NCI-H1105 treated with DMSO at 0.1 percent for 48 hours (cell line): ENCODE data around the gene HNF4A.

ENCODE experiments used
- DNase-seq: peaks from one replicate; lab custom pipeline; 2025; lab: John Stamatoyannopoulos, UW

Gene HNF4A

DNA sequence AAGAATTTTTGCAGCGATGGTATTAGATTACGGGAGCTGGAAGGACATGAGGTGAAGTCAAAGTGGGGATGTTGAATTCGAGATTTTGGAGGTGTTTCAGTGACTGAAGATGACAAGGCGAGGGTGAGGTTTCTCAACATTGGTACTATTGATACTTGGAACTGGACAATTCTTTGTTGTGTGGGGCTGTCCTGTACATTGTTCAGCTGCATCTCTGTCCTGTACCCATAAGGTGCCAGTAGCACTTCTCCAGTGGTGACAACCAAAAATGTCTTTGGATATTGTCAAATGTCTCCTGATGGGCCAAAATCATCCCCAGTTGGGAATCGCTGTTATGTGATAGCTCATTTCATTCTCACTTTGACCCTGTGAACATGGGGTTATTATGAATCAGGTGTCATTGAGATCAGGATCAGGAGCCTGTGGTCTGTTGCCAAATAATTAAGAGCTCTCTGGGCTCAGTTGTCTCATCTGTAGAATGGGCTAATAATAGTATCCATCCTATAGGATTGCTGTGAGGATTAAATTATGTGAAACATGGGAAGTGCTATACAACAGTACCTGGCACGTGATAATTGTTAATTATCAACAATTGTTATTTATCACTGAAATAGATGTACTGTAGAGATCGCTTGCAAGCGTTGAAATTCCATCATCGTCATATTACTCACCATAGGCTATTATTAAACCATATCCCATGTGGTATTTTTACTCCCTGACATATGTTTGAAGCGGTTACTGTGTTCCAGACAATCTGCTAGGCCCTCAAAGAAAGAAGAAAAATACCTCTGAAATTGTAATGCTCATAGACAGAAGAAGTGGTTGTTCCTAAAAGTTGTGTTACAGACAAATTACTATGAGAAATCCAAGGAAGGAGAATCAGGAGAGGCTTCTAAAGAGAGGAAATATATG lies 71.6 kb downstream of the HNF4A start:
- DNase-seq = no peak

DNA sequence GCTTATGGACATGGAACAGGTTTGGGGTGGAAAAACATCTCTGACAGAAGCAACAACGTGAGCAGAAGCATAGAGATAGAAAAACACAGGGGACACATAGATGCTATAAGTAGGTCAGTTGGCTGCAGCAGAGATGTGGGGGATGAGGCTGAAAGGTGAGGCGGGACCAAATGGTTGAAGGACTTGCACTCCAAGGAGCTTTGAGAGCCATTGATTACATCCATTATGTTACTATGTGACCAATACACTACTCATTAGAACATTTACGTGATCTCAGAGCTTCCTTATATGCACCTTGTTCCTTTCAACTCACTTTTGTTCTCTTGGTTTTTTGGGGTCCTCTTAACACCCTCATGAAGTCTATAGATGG lies 72.3 kb downstream of the HNF4A start:
- DNase-seq = no peak

DNA sequence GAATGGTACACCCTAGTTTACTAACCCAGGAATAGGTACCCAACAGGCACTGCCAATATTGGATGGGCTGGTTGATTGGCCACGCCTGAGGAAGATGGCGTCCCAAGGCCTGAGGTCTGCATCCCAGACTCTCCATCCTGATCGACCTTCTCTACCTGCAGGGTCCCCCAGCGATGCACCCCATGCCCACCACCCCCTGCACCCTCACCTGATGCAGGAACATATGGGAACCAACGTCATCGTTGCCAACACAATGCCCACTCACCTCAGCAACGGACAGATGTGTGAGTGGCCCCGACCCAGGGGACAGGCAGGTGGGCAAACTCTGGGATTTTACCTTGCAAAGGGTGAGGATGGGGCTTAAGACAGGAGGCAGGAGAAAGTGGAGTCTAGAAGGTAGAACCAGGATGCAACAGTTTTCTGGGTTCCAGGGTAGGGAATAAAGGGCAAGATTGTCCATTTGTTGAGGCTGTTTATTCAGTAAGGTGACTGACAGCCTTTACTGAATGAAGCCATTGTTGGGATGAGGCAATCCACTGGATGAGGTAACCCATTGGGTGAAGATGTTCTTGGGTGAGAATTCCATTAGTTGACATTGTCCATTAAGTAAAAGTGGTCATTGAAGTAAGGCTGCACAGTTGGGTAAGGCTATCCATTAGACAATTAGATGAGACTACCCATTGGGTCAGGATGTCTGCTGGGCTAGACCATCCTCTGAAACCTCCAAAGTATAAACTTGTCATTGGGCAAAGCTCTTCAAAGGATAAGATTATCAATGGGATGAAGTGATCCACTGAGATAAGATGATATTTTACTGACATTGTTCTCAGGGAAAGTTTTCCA lies 72.9 kb downstream of the HNF4A start:
- no peak for DNase-seq

DNA sequence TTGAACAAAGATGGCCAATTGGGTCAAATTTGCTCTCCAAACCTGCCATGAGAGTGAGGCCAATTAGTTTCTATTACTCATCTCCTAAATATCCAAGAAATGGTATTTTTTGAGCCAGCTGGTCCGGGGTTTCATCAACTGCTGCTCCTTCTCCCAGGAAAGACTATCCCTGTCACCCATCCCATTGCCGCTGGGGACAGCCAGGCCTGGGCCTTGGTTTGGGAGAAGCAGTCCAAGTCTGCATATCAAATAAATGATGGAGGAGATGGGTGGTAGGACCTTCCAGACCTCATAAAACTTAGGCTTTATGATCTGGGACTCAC lies 73.5 kb downstream of the HNF4A start:
- DNase-seq = no peak

DNA sequence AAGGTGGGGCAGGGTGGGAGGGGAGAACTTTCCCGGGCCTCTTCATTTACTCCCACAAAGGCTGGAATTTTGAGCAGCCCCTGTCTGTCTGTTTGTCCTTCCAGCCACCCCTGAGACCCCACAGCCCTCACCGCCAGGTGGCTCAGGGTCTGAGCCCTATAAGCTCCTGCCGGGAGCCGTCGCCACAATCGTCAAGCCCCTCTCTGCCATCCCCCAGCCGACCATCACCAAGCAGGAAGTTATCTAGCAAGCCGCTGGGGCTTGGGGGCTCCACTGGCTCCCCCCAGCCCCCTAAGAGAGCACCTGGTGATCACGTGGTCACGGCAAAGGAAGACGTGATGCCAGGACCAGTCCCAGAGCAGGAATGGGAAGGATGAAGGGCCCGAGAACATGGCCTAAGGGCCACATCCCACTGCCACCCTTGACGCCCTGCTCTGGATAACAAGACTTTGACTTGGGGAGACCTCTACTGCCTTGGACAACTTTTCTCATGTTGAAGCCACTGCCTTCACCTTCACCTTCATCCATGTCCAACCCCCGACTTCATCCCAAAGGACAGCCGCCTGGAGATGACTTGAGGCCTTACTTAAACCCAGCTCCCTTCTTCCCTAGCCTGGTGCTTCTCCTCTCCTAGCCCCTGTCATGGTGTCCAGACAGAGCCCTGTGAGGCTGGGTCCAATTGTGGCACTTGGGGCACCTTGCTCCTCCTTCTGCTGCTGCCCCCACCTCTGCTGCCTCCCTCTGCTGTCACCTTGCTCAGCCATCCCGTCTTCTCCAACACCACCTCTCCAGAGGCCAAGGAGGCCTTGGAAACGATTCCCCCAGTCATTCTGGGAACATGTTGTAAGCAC lies 74.1 kb downstream of the HNF4A start:
- DNase-seq = no peak

DNA sequence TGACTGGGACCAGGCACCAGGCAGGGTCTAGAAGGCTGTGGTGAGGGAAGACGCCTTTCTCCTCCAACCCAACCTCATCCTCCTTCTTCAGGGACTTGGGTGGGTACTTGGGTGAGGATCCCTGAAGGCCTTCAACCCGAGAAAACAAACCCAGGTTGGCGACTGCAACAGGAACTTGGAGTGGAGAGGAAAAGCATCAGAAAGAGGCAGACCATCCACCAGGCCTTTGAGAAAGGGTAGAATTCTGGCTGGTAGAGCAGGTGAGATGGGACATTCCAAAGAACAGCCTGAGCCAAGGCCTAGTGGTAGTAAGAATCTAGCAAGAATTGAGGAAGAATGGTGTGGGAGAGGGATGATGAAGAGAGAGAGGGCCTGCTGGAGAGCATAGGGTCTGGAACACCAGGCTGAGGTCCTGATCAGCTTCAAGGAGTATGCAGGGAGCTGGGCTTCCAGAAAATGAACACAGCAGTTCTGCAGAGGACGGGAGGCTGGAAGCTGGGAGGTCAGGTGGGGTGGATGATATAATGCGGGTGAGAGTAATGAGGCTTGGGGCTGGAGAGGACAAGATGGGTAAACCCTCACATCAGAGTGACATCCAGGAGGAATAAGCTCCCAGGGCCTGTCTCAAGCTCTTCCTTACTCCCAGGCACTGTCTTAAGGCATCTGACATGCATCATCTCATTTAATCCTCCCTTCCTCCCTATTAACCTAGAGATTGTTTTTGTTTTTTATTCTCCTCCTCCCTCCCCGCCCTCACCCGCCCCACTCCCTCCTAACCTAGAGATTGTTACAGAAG lies 75.0 kb downstream of the HNF4A start:
- no peak for DNase-seq

DNA sequence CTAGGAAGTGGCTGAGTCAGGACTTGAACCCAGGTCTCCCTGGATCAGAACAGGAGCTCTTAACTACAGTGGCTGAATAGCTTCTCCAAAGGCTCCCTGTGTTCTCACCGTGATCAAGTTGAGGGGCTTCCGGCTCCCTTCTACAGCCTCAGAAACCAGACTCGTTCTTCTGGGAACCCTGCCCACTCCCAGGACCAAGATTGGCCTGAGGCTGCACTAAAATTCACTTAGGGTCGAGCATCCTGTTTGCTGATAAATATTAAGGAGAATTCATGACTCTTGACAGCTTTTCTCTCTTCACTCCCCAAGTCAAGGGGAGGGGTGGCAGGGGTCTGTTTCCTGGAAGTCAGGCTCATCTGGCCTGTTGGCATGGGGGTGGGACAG lies 75.6 kb downstream of the HNF4A start:
- DNase-seq = no peak

DNA sequence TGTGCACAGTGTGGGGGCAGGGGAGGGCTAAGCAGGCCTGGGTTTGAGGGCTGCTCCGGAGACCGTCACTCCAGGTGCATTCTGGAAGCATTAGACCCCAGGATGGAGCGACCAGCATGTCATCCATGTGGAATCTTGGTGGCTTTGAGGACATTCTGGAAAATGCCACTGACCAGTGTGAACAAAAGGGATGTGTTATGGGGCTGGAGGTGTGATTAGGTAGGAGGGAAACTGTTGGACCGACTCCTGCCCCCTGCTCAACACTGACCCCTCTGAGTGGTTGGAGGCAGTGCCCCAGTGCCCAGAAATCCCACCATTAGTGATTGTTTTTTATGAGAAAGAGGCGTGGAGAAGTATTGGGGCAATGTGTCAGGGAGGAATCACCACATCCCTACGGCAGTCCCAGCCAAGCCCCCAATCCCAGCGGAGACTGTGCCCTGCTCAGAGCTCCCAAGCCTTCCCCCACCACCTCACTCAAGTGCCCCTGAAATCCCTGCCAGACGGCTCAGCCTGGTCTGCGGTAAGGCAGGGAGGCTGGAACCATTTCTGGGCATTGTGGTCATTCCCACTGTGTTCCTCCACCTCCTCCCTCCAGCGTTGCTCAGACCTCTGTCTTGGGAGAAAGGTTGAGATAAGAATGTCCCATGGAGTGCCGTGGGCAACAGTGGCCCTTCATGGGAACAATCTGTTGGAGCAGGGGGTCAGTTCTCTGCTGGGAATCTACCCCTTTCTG lies 76.2 kb downstream of the HNF4A start:
- DNase-seq = no peak

DNA sequence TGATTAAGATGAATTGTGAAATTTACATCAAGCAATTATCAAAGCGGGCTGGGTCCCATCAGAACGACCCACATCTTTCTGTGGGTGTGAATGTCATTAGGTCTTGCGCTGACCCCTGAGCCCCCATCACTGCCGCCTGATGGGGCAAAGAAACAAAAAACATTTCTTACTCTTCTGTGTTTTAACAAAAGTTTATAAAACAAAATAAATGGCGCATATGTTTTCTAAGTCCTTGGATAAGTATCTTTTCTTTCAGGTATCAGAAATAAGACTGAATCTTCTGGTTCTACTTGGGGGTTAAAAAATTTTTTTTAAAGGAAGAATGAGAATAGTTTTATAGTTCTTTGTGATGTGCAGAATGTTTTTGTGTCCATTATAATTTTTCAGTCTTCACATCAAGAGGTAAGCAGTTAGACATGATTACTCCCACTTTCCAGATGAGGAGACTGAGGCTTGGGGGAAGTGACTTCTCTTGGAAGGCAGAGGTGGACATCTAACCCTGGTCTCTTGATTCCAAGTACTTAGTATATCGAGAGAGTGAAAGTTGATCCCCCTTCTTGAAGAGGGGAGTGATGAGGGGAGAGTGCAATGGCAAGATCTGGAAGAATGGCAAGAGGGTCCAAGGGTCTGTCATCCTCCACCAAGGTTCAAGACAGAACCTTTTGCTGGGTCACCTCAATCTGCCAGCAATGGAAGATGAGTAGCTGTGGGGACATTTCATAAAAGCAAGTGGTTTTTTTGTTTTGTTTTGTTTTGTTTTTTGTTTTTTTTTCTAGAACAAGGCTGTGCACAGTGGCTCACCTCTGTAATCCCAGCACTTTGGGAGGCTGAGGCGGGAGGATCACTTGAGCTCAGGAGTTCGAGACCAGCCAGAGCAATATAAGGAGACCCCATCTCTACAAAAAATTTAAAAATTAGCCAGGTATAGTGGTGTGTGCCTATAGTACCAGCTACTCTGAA lies 77.4 kb downstream of the HNF4A start:
- DNase-seq = no peak

DNA sequence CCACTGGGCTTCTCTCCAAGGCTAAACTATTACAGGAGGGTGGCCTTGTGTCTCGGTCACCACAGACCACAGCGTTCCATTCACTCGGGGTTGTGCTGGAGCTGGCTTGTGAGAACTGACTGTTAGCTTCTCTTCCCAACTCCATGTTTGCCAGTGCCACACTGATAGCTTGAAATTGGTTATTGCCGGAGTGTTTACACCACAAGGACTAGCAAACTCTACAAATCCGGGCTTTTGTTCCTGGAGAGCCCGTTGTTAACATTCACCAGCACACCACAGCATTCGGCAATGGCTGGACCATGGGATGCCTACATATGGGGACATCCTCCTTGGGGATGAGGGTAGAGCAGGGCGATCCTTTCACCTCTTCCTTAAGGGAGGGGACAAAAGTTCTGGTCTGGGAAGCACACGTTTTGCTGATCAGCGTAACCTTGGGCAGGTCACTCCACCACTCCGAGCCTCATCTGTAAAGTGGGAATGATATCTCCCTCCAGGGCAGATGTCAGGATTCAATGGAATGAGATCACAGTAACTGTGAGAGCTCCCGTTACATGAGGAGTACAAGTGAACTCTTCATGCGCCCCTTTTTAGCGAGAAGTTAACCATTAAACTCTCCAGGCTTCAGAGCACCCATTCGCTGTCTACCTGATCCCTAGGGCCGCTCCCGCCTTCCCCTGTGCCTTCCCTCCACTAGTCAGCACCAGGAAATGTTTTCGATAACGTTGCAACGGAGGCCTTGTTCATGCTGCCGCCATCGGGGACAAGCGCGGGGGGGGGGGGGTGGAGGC lies 78.4 kb downstream of the HNF4A start:
- DNase-seq = no peak

DNA sequence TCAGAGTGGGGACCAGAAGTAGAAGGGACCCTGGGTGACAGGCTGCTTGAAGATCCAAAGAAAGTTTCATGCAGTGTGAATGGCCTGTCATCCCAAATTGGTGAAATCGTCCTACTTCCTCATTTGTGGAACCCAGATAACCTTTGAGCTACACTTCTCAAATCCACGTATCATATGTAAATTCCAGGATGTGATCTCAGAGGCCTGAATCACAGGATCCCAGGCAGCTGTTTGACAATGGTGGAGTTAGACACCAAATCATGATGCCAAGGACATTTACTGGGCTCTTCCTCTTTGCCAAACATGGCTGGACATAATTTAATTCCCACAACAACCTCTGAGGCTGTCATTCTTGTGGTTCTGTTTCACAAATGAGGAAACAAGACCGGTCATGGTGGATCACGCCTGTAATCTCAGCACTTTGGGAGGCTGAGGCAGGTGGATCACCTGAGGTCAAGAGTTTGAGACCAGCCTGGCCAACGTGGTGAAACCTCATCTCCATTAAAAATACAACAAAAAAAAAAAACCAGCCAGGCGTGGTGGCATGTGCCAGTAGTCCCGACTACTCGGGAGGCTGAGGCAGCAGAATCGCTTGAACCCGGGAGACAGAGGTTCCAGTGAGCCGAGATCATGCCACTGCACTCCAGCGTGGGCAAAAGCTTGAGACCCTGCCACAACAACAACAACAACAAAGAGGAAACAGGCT lies 80.3 kb downstream of the HNF4A start:
- no peak for DNase-seq

DNA sequence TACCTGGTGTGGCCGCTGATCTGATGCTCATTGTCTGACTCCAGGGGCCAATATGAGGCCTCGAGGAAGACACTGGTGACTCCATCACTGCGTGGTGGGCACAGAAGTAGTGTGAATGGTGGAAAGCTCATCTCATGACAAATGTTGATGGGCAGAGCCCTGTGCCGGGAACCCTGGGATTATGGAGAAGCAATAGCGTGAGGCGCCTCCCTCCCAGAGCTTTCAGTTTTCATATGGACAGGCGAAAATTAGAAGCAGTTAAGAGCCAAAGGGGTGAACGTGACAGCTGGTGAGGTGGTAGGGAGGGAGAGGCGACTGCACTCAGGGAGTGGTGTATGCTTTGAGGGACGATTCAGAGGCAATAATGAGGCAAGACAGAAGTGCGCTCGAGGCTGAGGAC lies 80.9 kb downstream of the HNF4A start:
- DNase-seq = no peak

DNA sequence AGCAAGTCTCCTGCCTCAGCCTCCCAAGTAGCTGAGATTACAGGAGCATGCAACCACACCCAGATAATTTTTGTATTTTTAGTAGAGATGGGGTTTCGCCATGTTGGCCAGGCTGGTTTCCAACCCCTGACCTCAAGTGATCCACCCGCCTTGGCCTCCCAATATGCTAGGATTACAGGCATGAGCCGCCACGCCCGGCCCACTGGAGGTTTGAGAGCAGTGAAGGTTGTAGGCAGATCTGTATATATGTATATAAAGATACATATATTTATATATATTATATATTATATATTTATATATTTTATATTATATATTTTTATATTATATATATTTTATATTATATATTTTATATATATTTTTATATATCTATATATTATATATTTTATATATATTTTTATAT lies 82.0 kb downstream of the HNF4A start:
- no peak for DNase-seq

DNA sequence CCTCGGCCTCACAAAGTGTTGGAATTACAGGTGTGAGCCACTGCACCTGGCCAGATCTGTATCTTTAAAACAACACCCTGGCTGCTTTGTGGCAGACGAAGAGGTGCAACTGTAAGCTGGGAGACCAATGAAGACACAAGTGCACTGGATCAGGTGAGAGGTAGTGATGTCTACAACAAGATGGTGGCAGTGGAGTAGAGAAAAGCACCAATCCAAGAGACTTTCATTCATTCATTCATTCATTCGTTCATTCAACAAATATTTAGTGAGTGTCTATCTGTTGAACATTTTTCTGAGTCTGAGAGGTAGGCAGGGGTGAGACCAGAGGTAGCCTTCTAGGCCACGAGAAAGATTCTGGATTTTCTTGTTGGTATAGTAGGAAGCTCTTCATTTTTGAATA lies 83.3 kb downstream of the HNF4A start:
- DNase-seq = no peak

DNA sequence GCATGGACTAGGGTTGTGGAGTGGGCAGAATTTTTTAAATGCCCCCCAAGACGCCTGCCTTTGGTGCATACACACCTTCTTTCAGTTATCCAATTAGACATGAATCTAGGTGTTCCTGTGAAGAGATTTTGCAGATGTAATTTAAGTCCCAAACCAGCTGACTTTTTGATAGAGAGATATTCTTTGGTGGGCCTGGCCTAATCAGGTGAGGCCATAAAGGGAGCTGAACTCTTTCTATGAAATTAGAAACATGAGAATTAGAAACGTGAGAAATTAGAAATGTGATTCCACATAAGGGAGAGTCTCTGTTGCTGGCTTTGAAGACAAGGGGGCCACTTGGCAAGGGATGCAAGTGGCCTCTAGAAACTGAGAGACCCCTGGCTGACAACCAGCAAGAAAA lies 83.8 kb downstream of the HNF4A start:
- DNase-seq = no peak

DNA sequence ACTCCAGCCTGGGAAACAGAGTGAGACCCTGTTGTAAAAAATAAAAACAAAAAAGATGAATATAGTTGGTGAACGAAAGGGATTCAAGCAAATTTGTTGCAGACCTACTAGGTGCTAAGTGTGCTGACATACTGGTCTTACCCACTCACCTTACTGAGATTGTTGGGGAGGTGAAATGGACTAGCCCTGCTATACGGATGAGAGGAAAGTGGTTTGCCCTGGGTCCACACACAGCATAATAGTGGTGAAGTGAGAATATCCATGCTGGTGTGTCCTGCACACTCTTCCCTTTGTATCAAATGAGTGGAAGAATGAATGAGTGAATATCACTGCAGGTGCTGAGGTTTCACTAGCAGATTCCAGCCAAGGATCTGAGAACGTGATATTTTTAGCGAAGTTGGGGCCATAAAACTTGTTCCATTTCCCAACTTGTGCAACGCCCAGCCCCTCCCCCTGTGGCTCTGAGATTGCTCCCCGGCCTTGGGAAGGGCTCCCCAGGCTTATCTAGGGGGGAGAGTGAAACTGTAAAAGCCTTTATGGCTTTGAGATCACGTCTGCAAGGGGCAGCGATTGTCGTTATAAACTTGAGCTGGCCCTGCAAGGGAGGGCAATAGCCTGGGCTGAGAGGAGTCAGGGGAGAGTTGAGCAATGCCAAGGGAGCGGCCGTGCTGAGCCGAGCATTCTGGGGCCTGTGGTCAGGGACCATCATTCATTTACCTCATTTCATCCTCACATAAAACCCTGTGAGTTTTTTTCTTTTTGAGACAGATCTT lies 87.0 kb downstream of the HNF4A start:
- no peak for DNase-seq
